Ishikawa (cell line): Measurements from ENCODE around the gene TM4SF18.

Source experiments
- CEBPB ChIP-seq: IDR thresholded peaks from 2 replicates; pipeline ENCODE4 v1.6.1; 2012
- CREB1 ChIP-seq: IDR thresholded peaks from 2 replicates; pipeline ENCODE4 v1.6.1; 2012; ENCODE audit warnings: low read depth
- EGR1 ChIP-seq: IDR thresholded peaks from 2 replicates; pipeline ENCODE4 v1.6.1; 2012
- EP300 ChIP-seq: IDR thresholded peaks from 2 replicates; pipeline ENCODE4 v1.6.1; 2012; ENCODE audit warnings: borderline replicate concordance
- FOXM1 ChIP-seq: IDR thresholded peaks from 2 replicates; pipeline ENCODE4 v1.6.1; 2012; ENCODE audit warnings: low read depth, borderline replicate concordance
- NFIC ChIP-seq: IDR thresholded peaks from 2 replicates; pipeline ENCODE4 v1.6.1; 2012
- RAD21 ChIP-seq: IDR thresholded peaks from 2 replicates; pipeline ENCODE4 v1.6.1; 2012; ENCODE audit warnings: low read depth
- TAF1 ChIP-seq: IDR thresholded peaks from 2 replicates; pipeline ENCODE4 v1.6.1; 2012; ENCODE audit warnings: low read depth, mild to moderate bottlenecking
- TCF12 ChIP-seq: IDR thresholded peaks from 2 replicates; pipeline ENCODE4 v1.6.1; 2012; ENCODE audit warnings: low read depth
- TEAD4 ChIP-seq: IDR thresholded peaks from 2 replicates; pipeline ENCODE4 v1.6.1; 2012
- YY1 ChIP-seq: IDR thresholded peaks from 2 replicates; pipeline ENCODE4 v1.6.1; 2012; ENCODE audit warnings: low read depth
- ZBTB7A ChIP-seq: IDR thresholded peaks from 2 replicates; pipeline ENCODE4 v1.6.1; 2012; ENCODE audit warnings: low read depth
- TF ChIP-seq, protein P1 (sequence below): IDR thresholded peaks from 2 replicates; pipeline ENCODE4 v1.6.1; 2012
- TF ChIP-seq, protein P2 (sequence below): IDR thresholded peaks from 2 replicates; pipeline ENCODE4 v1.6.1; 2012
- TF ChIP-seq, protein P3 (sequence below): IDR thresholded peaks from 2 replicates; pipeline ENCODE4 v1.6.1; 2012; ENCODE audit warnings: low read depth, mild to moderate bottlenecking

The TM4SF18 gene

DNA sequence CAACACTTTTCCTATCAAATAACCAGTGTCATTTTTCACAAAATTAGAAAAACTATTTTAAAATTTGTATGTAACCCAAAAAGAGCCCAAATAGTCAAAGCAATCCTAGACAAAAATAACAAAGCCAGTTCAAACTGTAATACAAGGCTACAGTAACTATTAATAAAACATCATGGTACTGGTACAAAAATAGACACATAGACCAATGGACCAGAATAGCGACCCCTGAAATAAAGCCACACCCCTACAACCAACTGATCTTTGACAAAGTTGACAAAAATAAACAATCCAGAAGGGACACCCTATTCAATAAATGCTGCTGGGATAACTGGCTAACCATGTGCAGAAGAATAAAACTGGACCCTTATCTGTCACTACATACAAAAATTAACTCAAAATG lies 19.9 kb downstream of the TM4SF18 start:
- TF ChIP-seq NFIC: no peak
- no peak for TF ChIP-seq YY1
- TF ChIP-seq FOXM1: no peak
- no peak for TF ChIP-seq EGR1
- no peak for TF ChIP-seq EP300
- TF ChIP-seq ZBTB7A: no peak

DNA sequence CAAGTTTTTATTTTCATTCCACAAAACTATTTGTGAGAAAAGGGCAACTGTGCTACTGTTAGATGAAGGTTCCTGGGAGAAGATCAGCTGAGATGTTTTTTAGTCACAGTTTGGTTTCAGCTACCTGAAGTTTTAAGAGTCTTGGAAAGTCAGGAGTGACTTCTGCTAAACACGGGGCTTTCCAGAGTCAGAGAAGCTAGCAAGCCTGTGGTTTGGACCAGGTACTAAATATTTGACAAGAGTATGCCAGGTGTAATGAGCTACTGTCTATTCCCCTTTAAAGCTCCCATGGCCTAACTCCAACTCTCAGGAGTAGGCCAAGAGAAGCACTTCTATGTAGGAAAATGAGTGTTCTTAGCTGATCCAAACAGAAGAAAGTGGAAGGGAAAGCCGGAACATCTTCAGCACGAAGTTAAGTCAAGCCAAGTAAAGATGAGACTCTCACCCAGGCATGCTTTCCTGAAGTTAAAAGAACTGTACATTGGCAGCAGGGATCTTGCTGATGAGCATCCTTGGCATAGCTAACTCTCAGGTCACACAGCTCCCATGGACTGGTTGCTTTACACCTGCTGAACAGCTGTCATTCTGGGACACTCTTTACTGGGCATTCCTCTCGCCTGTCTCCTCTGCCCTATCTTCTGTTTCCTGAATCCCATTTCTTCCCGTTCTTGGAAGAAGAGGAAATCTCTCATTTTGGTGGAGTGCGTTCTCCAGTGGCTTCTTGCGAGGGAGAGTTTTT lies 22.5 kb downstream of the TM4SF18 start:
- TF ChIP-seq, protein P1, sequence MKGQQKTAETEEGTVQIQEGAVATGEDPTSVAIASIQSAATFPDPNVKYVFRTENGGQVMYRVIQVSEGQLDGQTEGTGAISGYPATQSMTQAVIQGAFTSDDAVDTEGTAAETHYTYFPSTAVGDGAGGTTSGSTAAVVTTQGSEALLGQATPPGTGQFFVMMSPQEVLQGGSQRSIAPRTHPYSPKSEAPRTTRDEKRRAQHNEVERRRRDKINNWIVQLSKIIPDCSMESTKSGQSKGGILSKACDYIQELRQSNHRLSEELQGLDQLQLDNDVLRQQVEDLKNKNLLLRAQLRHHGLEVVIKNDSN: no peak
- TF ChIP-seq FOXM1: no peak
- TF ChIP-seq CEBPB: no peak
- no peak for TF ChIP-seq EP300

DNA sequence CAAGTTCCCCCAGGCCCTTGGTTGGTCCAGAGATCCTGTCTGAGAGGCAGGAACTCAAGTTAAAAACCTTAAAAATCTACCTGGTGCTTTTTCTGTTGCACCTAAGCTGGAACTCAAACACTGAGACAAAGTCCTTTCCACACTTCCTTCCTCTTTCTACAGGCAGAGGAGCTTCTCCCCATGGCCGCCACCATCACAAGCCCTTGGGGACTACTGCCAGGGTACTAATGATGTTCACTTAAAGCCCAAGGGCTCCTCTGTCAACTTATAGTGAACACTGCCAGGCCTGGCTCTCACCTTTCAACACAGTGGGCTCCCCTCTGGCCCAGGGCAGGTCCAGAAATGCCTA lies 26.0 kb downstream of the TM4SF18 start:
- TF ChIP-seq CREB1 (no peak), RAD21 (no peak), EP300 (no peak), YY1 (no peak), TEAD4 (no peak), EGR1 (no peak), FOXM1 (no peak), TAF1 (no peak), TCF12 (no peak), CEBPB (no peak), NFIC (no peak), ZBTB7A (no peak)
- TF ChIP-seq, protein P2, sequence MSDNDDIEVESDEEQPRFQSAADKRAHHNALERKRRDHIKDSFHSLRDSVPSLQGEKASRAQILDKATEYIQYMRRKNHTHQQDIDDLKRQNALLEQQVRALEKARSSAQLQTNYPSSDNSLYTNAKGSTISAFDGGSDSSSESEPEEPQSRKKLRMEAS: no peak
- TF ChIP-seq, protein P1: no peak
- TF ChIP-seq, protein P3, sequence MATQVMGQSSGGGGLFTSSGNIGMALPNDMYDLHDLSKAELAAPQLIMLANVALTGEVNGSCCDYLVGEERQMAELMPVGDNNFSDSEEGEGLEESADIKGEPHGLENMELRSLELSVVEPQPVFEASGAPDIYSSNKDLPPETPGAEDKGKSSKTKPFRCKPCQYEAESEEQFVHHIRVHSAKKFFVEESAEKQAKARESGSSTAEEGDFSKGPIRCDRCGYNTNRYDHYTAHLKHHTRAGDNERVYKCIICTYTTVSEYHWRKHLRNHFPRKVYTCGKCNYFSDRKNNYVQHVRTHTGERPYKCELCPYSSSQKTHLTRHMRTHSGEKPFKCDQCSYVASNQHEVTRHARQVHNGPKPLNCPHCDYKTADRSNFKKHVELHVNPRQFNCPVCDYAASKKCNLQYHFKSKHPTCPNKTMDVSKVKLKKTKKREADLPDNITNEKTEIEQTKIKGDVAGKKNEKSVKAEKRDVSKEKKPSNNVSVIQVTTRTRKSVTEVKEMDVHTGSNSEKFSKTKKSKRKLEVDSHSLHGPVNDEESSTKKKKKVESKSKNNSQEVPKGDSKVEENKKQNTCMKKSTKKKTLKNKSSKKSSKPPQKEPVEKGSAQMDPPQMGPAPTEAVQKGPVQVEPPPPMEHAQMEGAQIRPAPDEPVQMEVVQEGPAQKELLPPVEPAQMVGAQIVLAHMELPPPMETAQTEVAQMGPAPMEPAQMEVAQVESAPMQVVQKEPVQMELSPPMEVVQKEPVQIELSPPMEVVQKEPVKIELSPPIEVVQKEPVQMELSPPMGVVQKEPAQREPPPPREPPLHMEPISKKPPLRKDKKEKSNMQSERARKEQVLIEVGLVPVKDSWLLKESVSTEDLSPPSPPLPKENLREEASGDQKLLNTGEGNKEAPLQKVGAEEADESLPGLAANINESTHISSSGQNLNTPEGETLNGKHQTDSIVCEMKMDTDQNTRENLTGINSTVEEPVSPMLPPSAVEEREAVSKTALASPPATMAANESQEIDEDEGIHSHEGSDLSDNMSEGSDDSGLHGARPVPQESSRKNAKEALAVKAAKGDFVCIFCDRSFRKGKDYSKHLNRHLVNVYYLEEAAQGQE: no peak

DNA sequence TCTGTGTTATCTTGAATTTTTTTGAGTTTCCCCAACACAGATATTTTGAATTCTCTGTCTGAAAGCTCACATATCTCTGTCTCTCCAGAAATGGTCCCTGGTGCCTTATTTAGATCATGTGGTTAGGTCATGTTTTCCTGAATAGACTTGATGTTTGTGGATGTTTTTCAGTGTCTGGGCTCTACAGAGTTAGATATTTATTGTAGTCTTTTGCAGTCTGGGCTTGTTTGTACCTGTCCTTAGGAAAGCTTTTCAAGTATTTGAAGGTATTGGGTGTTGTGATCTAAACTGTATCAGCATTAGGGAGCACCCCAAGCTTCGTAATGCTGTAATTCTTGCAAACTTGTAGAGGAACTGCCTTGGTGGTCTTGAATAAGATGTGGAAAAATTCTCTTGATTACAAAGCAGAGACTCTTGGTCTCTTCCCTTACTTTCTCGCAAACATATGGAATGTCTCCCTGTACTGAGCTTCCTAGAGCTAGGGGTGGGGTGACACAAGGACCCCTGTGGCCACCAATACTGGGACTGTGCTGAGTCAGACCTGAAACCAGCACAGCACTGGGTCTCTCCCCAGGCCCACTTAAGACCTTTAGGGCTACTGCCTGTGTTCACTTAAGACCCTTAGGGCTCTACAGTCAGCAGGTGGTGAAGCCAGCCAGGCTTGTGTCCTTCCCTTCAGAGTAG lies 26.5 kb downstream of the TM4SF18 start:
- TF ChIP-seq FOXM1: no peak
- no peak for TF ChIP-seq CREB1

DNA sequence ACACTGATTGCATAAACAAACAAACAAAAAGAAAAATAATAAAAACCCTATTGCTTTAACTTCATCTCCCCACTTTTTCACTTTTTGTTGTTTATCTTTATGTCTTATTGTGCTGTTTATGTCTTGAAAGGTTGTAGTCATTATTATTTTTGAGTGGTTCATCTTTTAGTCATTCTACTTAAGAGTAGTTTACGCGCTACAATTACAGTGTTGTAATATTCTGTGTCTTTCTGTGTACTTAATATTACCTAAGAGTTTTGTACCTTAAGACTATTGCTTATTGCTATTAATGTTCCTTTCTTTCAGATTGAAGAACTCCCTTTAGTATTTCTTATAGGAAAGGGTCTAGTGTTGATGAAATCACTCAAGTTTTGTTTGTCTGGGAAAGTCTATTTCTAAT lies 28.1 kb downstream of the TM4SF18 start:
- TF ChIP-seq TAF1 (no peak), RAD21 (no peak), FOXM1 (no peak), NFIC (no peak), YY1 (no peak), CEBPB (no peak), TCF12 (no peak), CREB1 (no peak), EP300 (no peak), TEAD4 (no peak), EGR1 (no peak), ZBTB7A (no peak)
- TF ChIP-seq, protein P2: no peak
- TF ChIP-seq, protein P3: no peak
- TF ChIP-seq, protein P1: no peak
